Fibroblast of skin of left quadriceps (primary cell): ENCODE results near the gene NBEA.

ENCODE experiments used
- DNase-seq, 2 experiments: peaks; one replicate each; pipeline ENCODE4 v3.0.0-alpha.2; 2013; ENCODE audit warnings: low read depth in 2 of 2

Gene NBEA

DNA sequence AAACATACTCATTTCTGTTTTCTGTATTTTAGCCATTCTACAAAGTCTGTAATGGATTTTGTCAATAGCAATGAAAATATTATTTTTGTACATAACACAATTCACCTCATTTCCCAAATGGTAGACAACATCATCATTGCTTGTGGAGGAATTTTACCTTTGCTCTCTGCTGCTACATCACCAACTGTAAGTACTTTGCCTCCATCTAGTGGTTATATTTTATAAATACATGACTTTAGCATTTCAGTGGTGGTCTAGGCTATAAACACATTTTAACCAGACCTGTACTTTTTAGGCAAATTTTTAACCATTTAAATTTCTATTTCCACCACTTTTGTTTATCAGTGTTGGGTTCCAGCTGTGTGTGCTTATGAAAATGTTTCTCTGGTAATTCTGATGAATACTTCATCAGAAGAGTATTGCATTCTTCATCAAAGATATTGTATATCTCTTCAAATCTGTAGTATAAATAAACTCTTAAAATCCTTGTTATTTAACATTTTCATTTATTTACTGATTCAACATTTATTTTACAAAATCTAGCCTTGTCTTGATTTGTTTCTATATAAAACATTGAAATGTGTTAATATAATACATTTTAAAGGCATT, 222.4 kb downstream of the NBEA start:
- DNase-seq: no peak

DNA sequence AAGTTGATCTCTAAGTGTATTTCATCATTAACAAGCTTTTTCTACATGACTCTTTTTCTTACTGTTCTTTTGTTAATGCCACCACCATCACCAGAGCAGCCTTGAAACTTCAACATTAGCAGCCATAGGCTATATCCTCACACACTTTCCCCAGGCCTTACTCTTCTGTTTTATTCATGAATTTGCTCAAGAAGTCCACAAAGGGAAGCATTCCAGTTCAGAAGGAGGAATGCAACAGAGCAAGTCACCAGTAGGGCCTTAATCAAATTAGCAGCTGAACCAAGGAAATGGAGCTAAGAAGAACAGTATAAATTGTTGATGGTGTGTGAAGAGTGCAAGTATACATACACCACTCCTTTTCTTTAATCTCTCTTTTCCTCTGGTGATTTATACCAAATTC, 223.1 kb downstream of the NBEA start:
- DNase-seq: no peak

DNA sequence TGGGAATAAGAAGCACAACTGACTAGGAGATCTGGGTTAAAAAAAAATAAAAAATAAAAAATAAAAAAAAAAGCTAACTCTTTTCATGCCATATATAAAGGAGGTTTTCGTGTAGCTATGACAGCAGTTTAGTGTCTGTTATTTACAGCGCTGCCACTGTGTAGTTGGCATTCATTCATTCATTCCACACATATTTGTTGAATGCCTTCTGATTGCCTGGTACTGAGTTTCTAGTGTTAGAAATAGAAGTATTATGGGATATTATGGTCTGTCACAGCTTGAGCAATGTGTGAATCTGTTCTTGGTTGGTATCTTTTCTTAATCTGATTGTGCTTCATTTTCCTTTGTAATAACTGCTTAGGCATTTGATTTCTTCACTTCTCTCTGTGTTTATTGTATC, 237.4 kb downstream of the NBEA start:
- no peak for DNase-seq

DNA sequence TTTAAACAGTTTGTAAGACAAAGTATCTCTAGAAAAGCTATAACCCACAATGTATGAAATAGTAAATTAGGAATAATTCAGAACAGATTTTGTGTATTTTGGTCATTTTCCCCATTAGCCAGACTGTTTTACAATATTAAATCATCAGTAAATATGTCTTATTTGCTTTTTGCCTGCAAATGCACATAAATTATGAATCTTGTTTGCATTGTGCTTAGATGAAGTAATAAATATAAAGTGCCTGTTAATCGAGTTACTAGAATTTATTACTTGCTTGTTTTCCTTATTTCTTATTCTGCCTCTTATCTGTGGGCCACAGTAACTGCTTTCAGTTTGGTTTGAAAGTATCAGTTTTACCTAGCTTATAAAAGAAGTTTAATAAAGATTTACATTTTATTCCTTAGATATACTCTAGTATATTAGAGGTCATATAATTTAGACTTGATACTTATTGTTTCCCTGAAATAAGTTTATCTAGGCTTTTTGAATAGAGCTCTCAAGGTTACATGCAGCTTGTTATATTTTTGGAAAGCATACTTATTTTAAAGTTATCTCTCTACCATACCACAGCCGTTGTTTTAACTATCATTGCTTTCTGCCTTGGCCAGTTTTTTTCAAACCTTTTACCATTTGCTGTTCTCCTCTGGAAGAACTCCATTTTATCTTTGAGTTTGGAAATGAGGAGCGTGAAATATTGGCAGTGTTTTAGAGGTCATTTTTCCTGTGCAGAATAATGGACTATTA, 238.0 kb downstream of the NBEA start:
- DNase-seq: no peak

DNA sequence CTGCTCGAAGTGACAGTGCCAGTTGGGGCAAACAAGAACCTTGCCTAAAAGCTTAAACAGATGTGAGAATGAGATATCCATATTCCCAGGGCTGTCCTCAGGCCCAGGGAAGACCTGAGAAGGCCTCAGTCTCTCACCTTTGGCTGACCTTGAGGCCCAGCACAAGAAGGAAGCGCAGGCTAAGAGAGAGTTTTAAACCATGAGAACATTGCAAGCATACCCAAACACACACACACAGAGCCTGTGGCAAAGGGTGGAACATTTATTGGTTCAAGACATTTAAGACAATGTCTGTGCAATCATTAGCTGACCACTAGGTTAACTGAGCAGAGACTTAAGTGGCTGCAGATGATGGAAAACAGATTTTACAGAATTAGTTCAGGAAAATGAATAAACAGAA, 248.2 kb downstream of the NBEA start:
- no peak for DNase-seq

DNA sequence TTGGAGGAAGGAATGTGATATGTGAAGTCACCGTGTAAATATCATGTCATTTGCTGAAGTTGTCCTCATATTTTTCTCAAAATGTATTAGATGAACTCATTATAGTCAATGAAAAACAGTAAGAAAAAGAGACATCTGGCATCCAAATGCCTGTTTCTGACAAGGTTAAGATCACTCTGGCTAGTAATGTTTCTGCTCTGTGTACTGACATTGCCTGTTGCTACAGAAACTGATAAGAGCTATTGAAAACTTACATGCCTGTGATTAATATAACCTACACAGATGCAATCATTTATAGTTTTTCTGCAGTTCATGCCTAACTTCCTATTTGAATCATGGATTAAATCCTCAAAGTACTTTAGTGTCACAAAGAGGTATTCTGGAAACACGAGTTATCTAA, 249.8 kb downstream of the NBEA start:
- DNase-seq: peak in 1 of 2 experiments; percentile 11

DNA sequence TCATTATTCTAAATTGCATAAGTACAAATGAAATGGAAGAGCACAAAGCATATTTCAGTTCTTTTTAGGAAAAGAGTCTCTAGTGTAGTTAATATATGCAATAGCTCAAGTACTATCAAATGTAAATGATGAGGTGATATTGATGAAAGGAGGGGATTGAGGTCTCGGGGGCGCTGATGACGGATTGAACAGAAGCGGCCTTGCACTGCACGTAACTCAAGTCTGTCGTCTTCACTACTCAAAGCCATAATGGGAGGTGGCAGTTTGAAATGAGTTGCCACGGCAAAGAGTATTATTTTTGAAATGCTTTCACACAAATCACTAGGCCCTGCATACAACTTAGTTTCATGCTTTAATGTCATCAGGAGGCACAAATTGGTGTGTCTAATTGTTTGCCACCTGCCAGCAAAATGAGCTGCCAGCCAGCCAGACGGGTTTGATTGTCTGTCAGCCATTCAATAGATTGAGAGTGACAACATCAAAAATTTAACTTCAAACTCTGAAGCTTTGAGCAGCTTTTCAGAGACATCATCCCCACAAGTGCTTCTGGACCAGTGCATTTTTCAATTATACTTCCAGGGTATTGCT, 256.6 kb downstream of the NBEA start:
- DNase-seq: no peak

DNA sequence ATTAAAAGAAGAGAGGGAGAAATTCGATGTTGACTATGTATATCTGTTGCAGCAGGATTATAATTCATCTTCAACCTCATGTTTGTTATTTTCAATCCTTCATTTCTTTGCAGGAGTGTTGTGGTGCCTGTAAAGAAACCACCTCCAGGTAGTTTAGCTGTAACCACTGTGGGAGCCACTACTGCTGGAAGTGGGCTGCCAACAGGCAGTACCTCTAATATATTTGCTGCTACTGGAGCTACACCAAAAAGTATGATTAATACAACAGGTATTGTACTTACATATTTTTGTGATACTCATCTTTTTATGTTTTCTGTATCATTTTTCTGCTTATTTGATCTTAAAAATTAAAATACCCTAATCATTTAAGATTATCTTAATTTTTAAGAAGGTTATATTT, 266.5 kb downstream of the NBEA start:
- DNase-seq: no peak

DNA sequence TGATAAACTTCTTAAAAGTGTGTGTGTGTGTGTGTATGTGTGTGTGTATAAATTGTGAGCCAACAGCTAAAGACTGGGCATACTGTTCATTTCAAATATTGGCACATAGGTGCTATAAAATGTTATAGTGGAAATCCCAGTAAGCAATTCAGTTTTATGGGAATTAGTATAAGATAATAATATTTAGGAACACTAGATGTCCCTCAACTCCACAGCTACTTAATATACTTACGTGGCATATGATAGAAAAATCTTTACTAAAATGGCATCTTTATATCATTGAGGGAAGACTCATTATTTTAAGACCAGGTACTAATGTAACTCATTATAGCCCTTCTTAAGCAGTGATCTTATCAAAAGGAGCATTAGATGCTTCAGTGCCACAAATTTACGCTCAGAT, 268.2 kb downstream of the NBEA start:
- no peak for DNase-seq

DNA sequence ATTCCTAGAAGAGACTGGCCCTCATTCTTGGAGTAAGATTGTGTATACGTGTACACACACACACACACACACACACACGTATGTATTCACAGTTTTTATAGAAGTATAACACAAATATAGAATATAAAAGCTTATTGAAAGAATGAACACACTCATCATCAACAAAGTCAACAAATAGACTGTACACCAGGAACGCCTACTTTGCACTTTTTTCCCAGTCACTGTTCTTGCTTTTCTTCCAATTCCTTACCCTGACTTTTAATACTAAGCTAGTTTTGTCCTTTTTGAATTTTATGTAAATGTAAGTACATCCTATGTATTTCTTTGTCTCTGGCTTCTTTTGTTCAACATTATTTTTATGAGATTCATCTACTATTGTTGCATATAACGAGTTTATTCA, 269.9 kb downstream of the NBEA start:
- no peak for DNase-seq

DNA sequence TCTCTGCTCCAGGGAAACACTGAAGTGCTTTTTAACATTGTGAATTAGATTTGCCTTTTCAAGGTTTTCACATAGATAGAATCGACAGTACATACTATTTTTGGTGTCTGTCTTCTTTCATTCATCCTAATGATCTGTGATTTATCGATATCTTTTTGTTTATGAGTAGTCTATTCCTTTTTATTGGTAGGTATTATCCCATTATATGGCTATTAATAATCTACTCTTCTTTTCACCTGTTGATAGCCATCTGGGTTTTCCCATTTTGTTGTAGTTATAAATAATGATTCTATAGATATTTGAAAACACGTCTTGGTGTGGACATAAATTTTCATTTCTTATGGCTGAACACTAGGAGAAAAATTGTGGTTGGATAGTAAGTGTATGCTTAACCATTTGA, 271.8 kb downstream of the NBEA start:
- DNase-seq: no peak

DNA sequence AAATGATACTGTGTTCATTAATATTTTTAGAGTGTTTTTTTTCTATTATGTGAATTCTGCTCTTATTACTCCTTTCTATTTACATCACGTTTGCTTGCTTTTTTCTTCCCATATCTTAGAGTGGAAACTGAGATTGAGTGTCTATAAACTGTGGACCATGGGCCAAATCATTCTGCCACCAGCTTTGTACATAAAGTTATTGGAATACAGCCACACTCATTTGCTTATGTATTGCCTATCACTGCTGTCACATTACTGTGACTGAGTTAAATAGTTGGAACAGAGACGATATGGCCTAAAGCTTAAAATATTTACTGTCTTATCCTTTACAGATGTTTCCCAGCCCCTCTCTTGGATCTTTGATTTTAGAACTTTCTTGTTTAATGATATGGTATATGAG, 274.1 kb downstream of the NBEA start:
- no peak for DNase-seq

DNA sequence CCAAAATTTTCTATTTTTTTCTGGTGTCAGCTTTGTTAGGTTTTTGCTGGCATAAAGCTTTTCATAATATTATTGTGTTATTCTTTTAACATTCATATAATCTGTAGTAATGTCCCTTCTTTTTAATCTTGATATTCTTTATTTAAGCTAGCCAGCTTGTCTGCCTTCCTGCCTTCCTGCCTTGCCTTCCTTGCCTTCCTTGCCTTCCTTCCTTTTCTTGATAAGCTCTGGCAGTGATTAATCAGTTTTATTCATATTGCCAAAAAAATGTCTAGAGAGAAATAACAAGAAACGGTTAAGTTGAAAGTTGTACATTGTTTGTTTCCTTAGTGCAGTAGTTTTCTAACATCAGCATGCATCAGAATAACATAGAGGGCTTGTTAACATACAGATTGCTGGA, 277.0 kb downstream of the NBEA start:
- no peak for DNase-seq

DNA sequence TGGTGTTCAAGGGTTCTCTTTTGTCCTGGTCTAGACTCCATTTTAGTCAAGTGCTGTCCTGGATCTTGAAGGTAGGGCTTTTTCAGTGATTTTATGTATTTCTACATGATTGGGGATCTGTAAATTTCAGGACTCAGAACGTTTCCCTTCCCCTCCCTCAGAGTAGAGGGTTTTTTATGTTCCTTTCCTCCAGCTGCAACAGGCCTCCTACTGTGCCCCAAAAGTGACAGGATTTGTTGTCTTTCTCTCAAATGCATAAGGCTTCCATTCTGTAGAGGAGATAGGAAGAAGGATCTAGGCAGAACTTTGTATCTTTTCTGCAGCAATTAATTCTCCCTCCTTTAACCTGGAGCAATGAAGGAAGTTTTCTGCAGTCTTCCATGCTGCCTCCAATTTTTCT, 283.1 kb downstream of the NBEA start:
- no peak for DNase-seq

DNA sequence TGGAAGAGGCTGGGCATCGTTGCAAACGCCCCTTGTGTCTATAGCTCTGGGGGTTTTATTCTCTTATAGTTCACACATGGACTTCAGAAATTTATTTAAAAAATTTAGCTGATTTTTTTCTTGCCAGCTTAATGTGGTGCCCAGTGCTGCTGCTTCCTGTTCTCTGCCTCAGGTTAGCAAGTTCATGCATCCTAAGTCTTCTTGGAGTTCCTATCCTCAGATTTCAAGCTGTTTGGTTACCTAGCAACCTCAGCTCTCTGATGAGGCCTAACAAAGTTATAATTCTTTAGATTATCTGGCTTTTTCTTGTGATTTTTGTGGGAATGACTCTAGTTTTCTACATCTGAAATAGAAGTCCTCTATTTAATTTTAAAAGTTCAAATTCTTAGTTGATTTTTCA, 283.5 kb downstream of the NBEA start:
- DNase-seq: no peak

DNA sequence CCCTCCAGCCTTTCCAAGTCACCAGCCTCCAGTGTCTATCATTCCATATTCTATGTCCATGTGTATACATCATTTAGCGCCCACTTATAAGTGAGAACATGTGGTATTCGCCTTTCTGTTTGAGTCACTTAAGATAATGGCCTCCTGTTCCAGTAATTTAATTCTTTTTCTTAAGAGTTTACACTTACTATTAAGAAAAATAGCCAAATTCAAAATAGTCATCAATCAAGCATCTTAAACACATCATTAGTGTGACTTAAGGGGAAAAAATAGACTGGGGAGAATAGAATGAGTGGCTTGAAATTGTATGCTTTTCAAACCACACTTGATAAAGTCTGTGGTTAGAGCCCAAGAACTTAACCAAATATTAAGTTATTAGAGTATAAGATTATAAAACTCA, 286.5 kb downstream of the NBEA start:
- no peak for DNase-seq

DNA sequence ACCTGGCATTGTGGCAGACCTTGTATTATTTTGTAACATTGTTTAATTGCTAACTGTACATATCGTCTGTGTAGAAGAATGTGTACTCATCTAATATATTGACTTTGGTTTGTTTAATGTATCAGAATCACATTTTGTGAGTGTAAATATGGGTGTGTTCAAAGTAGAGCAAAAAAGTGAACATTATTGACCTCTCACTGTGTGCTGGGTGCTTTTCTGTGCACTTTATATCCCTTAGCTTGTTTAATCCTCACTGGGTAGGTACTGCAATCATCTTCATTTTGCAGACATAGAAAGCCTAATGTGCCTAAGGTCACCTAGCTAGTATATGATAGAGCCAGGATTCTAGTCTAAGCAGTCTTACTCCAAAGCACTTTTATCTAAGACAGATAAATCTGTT, 289.4 kb downstream of the NBEA start:
- DNase-seq: no peak

DNA sequence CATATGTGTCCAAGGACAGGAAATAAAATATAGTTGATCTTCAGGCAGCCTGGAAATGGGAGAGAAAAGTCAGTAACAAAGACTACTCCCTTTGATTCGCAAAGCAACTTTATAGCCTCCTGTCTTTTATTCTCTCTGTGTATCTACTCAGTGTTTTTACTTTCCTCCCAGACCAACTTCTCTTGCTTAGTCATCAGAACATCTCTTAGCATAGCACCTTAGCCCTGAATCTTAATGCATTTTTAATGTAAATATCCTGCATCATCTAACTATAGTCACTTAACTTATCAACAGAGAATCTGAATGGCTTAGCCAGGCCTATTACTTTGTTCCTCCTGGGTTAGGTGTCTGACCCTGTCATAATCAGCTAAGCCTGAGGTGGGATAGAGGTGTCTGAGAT, 296.2 kb downstream of the NBEA start:
- DNase-seq: no peak

DNA sequence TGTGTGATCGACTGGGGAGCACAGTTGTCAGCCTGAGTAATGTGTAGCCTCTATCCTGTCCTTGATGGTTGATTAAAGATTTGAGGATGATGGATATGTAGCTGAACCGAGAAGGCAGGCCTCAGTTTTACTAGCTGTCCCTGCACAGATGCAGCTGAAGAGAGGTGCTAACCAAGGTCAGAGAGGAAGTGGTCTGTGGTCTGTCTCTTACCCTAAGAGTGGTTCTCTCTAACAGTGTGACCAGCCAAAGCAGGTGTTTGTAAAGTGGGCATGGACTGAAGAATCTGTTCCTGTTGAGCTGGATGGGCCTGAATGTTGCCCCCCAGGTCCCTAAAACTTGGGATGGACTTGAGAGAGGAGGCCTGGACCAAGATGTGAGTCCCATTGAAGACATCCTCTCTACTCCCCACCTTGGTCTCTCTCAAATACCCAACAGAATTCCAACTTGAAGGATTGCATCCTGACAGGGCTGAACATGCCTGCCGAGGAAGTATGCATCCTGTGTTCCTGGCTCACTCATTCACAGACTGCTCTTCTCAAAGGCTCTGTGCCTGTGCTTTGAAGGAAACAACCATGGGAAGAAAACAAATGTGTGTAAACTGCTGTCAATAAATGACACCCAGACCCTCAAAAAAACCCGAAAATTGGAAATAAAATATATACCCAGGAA, 310.6 kb downstream of the NBEA start:
- DNase-seq: no peak

DNA sequence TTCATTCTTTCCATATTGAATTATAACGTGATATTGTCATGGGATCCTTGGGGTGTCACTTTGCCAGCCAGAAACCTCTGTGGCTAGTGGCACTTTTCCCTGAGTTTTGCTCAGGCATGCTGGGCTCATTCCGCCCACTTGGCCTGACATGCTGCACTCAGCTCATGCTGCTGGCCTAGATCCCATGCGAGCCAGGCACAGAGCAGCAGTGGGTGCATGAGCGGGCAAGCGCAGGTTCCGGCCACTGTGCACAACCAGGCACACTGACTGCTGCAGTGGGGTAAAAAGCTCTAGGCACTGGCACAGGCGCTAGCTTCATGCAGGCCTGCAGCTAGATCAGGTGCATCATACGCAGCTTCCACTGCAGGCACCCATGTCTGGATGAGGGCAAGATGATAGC, 313.2 kb downstream of the NBEA start:
- no peak for DNase-seq

DNA sequence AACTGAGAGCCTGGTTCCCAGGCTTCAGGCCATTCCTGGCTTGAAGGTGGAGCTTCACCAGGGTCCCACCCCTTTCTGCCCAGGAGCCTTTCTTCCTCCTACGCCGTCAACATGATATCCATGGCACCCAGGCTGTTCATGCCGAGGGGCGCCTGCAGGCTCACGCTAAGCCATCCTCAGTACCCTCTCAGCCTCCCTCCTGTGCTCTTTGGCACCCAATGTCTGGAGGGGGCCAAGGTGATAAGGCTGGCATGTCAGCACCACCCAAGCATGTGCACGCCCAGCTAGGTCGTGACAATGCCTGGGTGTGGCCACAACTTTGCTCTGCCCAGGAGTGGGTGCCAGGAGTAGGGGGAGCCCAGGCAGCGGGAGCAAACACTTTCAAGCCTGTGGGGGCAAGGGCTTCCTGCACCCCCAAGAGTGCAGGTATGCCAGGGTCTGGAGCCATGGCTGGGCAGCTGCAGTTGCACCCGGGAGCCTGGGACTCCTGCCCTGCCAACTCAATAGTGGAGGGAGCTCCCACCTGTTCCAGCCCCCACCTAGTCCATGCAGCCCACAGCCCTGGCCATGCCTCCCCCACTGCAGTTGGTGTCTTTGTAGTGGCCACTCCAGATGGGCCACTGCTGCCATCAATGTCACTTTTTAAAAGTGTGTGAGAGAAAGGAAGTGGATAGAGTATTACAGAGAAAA, 314.5 kb downstream of the NBEA start:
- DNase-seq: no peak

DNA sequence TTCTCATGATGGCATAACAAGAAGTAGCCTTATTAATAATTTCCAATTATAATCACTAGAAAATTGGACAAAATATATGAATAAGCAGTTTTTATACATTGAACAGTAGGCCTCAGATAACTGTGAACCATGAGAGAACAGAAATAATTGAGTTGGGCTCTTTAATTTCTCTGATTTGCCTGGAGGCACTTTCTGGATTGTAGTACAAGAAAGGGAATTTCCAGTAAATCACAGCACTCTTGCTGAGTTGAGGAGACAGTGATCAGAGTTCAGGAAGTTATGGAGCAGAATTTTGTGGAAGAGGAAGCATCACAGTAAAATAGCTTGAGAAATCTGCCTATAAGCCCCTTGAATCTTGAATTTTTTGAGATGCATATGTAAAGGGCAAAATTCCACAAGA, 318.2 kb downstream of the NBEA start:
- DNase-seq: no peak
